Stimulated activated CD4-positive, alpha-beta T cell treated with anti-CD3 and anti-CD28 coated beads, TNF-alpha, amount 100 ng/mL, for 24 hours (primary cell): Measurements from ENCODE around the gene OR5H14.
"Not testable (repeated sequence)": the region's sequence is repeated elsewhere in the genome, so short reads cannot be mapped to it uniquely, and the experiment has no call there.

Experiments
- DNase-seq, 3 experiments: peaks; one replicate each; pipeline ENCODE4 v3.0.0-alpha.2; 2020; ENCODE audit warnings: low read depth in 3 of 3

Gene OR5H14

GRCh38 chr3:98147179-98147578 lies at the start of gene OR5H14:
OR5H14 (plus strand) TSS chr3:98147479; CDS start chr3:98149386, 1,907 bp downstream.
- DNase-seq, result no peak

DNA sequence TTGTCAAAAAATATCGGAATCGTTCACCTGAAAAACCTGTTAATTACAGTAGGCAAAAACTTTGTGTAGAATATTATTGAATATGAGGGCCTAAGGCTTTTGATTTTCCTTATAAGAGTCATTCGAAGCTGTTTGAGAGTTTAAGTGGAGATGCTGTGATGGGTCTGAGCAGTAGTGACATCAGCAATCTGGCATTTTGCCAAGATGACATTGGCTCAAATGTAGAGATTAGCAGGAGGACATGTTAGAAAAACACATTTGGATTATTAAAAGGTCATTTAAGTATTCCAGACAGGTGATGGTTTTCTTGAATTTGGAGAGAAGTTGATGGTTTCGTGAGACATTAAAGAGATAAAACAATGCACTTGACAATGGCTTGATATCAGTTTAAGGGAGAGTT lies 47.4 kb upstream of the OR5H14 start:
- DNase-seq, result no peak

GRCh38 chr3:98108162-98108561 lies 39.1 kb upstream of the OR5H14 start:
- no peak for DNase-seq

DNA sequence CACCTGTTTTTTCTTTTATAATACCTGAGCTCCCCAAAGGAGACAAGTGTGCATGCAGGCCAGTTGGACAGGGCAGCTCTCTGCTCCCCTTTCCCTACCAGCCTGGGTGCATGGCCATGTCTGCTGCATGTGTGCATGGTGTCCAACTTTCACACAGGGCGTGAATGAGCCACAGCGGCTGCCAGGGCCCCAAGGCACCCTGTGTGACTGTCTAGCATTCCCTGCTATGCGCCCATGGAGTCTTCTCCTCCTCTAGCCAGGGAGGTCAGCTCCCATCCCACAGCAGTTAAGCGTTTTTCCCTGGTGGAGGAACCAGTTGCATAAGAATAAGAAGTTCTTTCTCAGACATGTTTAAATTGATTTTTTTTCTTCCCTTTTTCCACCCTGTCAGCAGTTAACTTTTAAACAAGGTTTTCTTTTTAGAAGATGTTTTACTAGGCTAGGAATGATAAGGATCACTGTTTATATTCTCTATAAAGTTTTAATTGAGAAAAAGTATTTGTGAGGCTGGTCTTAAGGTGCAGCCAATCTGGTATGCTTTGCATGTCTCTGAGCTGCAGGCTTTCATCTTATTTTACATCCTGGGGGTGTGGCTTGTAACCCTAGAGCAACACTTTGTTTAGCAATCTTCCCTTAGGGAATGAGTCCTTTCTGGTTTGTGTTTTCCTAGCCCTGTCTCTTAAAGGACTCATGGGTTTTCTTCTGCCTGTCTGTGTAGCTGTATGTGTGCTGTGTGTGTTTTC lies 37.3 kb upstream of the OR5H14 start:
- DNase-seq, result no peak

- DNase-seq, result no peak
These were observed 36.8 kb upstream of the OR5H14 start for GRCh38 chr3:98110550-98110908.

DNA sequence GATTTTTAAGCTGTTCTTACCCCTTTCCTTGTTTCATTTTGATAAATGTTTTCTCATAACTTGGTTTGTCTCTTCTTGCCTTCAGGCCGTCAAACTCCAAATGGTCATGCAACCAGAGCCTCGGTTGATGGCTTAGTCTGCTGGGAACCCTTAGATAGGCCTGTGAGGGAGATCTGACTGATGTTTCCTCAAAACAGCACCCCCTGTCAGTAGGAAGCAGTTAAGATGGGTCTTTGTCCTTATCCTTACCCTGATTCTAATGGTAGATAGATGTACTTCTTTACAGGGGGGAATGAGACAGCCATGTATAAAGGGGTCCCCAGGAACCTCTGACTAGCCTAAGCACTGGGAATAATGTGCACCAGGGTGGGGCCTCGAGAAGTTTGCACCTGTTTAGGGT lies 33.0 kb upstream of the OR5H14 start:
- no peak for DNase-seq

DNA sequence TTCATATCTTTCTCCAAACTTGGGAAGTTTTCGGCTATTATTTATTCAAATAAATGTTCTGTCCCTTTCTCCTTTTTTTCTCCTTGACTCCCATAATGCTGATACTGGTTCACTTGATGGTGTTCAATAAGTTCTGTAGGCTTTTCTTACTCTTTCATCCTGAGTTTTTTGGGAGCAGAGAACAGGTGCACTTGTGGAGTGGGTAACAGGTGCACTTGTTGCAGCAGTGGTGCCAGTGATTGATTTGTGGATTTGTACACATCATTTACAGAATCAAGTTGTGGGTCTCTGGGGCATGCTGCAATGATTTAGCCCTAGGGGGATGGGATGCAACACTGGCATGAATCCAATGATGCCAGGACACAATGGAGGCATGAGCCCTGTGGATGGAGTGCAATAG lies 31.6 kb upstream of the OR5H14 start:
- no peak for DNase-seq

- no peak for DNase-seq
These were observed 16.9 kb upstream of the OR5H14 start, which contains the start of gene OR5H1 for GRCh38 chr3:98130421-98130820. OR5H1 (plus strand) TSS chr3:98130721; CDS start chr3:98132698, 1,977 bp downstream.

DNA sequence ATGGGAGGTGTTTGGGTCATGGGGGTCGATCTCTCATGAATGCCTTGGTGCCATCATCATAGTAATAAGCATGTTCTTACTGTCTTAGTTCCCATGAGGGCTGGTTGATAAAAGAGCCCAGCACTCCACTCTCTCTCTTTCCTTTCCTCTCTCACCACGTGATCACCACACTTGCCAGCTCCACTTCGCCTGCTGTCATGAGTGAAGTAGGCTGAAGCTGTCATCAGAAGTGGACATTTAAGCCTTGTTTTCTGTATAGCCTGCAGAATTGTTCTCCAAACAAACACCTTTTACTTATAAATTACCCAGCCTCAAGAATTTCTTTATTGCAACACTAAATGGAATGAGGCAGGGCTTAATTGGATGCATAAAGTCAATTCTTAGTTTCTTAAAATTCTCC lies 10.6 kb upstream of the OR5H14 start:
- DNase-seq, result no peak

DNA sequence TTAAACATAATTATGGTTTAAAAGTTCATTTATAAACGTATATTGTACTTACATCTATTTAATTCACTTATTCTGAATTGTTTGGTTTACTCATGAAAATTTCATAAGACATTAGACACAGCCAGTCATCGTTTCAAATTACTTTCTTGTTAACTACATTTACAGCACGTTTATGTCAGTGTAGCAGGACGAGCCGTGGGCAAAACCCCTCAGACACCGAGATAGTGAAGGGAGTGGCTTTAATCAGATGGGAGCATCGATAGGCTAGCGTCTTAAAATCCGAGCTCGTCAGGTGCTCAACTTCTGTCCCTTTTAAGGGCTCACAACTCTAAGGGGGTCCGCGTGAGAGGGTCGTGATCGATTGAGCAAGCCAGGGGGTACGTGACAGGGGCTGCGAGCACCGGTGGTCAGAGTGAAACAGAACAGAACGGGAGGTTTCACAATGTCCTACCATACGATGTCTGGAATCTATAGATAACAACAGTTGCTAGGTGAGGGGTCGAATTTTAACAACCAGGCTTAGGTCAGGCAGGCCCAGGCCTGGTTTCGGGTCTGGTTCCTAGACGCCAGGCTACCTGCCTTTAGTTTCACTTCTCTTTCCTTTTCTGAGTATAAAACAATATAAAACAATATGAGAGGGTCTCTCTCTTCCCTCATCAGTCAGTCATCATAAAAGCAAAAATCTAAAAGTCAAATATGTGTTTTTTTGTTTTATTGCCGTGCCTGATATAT lies 9.3 kb upstream of the OR5H14 start:
- not testable (repeated sequence) for DNase-seq

GRCh38 chr3:98140531-98140930 lies 6.7 kb upstream of the OR5H14 start:
- DNase-seq, result no peak

GRCh38 chr3:98148751-98149150 lies 1.5 kb downstream of the OR5H14 start:
- DNase-seq, result no peak

GRCh38 chr3:98149456-98149855 lies 2.2 kb downstream of the OR5H14 start:
- DNase-seq, result not testable (repeated sequence)

DNA sequence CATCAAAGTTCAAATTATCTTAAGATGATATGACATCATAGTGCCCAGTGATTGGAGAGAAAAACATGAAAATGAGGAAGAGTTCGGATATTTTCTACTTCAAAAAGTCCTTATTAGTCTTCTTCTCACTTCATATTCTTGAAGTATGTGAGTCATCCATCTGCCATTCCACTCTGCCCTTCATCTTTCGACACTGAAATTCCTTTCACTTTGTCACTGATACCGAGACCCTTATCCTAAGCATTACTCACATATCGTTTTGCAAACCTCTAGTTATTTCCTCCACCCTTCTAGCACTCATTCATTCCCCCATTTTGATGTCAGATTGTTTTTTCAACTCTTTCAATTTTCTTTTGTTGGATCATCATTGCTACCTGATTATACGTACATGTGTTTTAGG lies 4.0 kb downstream of the OR5H14 start:
- no peak for DNase-seq

DNA sequence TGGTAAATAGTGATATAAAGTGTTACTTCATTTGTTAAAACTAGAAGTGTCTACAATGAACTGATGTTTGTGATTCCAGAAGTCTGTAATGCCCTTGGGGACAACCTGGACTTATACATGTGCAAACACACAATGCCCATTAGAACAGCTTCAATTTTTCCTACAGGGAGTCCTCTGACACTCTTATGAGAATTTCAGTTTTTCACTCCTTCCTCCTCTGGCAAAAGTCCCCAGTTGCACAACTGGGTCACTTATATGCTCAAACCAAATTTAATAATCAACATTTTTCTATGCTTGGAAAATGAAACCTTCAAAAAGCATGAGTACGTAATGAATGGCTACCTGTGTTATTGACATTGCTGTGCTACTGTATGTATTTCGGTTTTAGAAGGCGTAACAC lies 19.1 kb downstream of the OR5H14 start, which contains the start of gene OR5H15:
OR5H15 (plus strand) TSS at position 301 of the 400 bp plus-strand sequence. CDS start 2,004 bp downstream, outside the sequence.
- DNase-seq, result no peak

- no peak for DNase-seq
These were observed 23.8 kb downstream of the OR5H14 start for GRCh38 chr3:98171071-98171470.

DNA sequence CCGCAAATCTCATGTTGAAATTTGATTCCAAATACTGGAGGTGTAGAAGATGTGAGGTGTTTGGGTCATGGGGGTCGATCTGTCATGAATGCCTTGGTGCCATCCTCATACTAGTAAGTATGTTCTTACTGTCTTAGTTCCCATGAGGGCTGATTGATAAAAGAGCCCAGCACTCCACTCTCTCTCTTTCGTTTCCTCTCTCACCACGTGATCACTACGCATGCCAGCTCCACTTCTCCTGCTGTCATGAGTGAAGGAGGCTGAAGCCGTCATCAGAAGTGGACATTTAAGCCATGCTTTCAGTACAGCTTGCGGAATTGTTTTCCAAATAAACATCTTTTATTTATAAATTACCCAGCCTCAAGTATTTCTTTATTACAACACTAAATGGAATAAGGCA lies 25.3 kb downstream of the OR5H14 start:
- DNase-seq, result no peak

GRCh38 chr3:98180319-98180890 lies 33.1 kb downstream of the OR5H14 start:
- no peak for DNase-seq

DNA sequence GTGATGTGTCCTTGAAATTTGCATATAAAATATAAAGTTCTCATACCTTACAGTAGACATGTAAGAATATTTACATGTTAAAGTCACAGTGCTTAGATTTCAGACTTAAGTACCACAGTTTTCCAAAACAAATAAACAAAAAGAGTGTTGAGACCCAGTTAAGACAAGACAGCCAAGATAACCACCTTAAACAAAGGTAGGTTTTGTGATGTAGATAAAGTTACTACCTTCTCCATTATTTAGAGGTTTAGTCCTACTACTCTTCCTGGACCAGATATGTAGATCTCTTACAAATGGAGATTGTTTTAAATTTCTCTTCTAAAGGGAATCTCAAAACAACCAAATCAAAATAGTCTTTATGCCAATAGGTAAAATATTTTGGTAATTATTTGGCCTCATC lies 34.9 kb downstream of the OR5H14 start:
- DNase-seq, result no peak

DNA sequence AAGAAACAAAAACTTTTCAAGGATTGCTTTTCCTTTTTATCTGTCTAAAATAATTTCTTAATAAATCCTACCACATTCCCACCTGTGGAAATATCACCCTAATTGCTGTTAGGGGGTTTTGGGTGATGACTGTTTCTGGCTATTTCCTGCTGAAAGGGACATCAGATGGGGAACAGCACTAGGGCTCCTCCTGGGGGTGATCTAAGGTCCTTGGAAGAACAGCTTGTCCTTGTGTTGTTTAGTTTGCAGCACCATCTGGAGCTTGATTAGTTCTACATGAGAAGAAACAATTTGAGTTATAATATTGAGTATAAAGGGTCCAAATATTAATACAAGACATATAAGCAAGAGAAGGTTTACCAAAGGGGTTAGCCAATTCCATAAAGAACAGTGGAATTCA lies 37.9 kb downstream of the OR5H14 start:
- DNase-seq, result no peak

DNA sequence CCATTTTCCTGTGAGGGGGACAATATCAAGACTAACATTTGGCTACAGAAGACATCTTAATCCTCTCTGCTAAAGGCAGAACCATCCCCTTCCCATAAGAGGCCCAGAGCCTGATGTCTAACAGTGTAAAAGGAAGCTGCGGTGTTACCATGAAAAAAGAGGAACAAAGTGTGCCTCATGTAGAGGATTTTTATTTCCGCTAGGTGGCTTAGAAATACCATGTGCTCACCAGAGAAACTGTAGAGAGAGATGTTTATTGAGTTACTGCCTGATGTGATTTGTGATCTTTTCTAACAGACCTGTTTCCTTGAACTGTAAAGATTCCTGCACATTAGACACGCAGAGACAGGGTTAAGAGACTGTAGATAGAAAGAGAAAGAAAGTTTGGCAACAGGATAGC lies 41.3 kb downstream of the OR5H14 start:
- no peak for DNase-seq

GRCh38 chr3:98190911-98191310 lies 43.6 kb downstream of the OR5H14 start:
- DNase-seq, result not testable (repeated sequence)

- not testable (repeated sequence) for DNase-seq
These were observed 49.0 kb downstream of the OR5H14 start for GRCh38 chr3:98196293-98196692.
